Measurements from ENCODE around the gene IMPDH2.

Gene IMPDH2

DNA sequence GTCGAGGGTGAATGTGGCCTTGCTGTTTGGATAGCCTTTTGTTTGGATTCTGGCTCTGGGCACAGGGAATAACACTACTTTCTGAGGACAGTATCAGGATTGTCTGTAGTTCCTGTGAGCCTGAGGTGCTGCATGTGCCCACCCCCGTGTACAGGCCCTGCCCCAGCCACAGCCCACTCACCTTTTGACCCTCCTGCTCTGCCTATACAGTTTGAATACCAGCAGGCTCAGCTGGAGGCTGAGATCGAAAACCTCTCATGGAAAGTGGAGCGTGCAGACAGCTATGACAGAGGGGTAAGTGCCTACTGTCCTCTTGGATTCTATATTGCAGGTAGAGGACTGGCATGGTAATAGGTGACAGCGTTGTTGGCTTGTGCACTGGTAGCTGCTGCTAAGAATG is 46.5 kb downstream of the IMPDH2 start:
- DNase-seq (ENCODE audit: low read depth in 2 of 2): no peak

DNA sequence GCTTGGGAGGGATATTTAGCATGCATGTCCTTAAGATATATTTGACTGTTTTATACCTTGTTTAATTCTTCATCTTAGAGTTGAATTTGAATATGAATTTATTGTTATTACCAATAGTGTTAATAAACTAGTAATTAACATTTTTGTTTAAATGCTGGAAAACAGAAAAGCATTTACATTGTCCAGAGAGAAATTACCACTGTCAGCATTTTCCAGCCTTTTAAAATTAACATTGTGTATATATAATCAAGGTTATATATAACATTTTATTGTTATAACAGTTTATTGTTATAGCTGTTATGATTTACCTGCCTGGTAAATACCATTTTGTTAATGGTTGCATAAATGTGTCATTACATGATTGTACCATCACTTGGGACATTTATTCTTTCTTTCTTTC is 47.2 kb downstream of the IMPDH2 start:
- no peak for DNase-seq (ENCODE audit: low read depth in 2 of 2)

DNA sequence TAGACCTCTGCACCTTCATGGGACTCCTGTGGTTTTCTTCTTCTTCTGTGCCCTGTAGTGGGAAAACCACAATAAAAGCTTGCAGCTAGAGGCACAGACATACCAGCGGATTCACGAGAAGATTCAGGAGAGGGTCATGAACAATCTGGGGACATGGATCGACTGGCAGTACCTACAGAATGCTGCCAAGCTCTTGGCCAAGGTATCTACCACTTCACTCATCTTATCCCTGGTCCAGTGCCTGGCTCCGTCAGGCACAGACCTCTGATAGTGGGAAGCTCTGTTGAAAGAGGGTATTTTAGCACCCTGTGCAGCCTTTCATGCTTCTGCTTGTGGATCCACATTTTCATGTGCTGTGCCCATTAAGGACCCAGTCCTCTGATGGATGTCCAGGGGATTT is 48.9 kb downstream of the IMPDH2 start:
- DNase-seq (ENCODE audit: low read depth in 2 of 2): no peak

DNA sequence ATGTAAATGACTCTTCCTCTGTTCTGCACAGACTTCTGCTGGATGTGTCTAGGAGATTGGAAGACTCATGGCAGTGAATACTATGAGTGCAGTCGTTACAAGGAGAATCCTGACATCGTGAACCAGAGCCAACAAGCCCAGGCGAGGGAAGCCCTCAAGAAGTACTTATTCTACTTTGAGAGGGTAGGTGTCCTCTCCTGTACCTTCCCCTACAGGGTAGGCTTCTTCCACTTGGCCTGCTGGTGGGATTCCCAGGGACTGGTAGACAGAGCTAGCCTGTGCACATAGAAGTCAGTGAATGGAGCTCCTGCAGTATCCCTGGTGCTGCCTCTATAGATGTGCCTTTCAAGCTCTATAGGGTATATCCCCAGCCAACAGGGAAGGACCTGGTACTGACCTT is 49.7 kb downstream of the IMPDH2 start:
- no peak for DNase-seq (ENCODE audit: low read depth in 2 of 2)

All from stimulated activated CD4-positive, alpha-beta T cell treated with anti-CD3 and anti-CD28 coated beads, Interleukin-12 subunit alpha, Interleukin-12 subunit beta, amount 100 ng/mL, for 24 hours (primary cell).